HEK293T (cell line): ENCODE results near the gene IGF2BP3.

Experiments used
- CTCF ChIA-PET: fragments of 350-600 bp; formaldehyde crosslinking; extraction: SDS; loops from one replicate; lab custom pipeline; 2021; ENCODE audit warnings: antibody characterized with exemption, inconsistent platforms; lab: Yijun Ruan, JAX
- POLR2A ChIA-PET: fragments of 350-600 bp; formaldehyde crosslinking; extraction: SDS; loops from one replicate; lab custom pipeline; 2020; ENCODE audit warnings: antibody characterized with exemption, inconsistent platforms; lab: Yijun Ruan, JAX
- DNase-seq: peaks from one replicate; pipeline ENCODE4 v3.0.0; 2012; ENCODE audit warnings: mixed read lengths; ENCODE audit errors: extremely low spot score
- ARNT ChIP-seq: fragments of 450-650 bp; IDR thresholded peaks from 2 replicates; pipeline ENCODE4 v1.6.1; 2017; ENCODE audit warnings: mild to moderate bottlenecking
- BHLHE40 ChIP-seq: fragments of 450-650 bp; IDR thresholded peaks from 2 replicates; pipeline ENCODE4 v1.6.1; 2016; ENCODE audit warnings: mild to moderate bottlenecking, moderate library complexity, borderline replicate concordance
- CTBP1 ChIP-seq: fragments of 450-650 bp; IDR thresholded peaks from 2 replicates; pipeline ENCODE4 v1.6.1; 2016; ENCODE audit warnings: borderline replicate concordance
- ELF4 ChIP-seq: fragments of 450-650 bp; IDR thresholded peaks from 2 replicates; pipeline ENCODE4 v1.6.1; 2017; ENCODE audit warnings: antibody characterized with exemption
- FOXA1 ChIP-seq: fragments of 450-650 bp; IDR thresholded peaks from 2 replicates; pipeline ENCODE4 v1.6.1; 2016; ENCODE audit warnings: mild to moderate bottlenecking
- FOXK2 ChIP-seq: fragments of 450-650 bp; IDR thresholded peaks from 2 replicates; pipeline ENCODE4 v1.6.1; 2016; ENCODE audit warnings: mild to moderate bottlenecking
- FOXM1 ChIP-seq: fragments of 450-650 bp; IDR thresholded peaks from 2 replicates; pipeline ENCODE4 v1.6.1; 2017; ENCODE audit warnings: mild to moderate bottlenecking, borderline replicate concordance
- HDGF ChIP-seq: fragments of 450-650 bp; IDR thresholded peaks from 2 replicates; pipeline ENCODE4 v1.6.1; 2017; ENCODE audit warnings: antibody characterized with exemption, borderline replicate concordance
- L3MBTL2 ChIP-seq: fragments of 450-650 bp; conservative IDR thresholded peaks from 2 replicates; pipeline ENCODE4 v1.6.1; 2016; ENCODE audit warnings: mild to moderate bottlenecking
- LEF1 ChIP-seq: fragments of 450-650 bp; IDR thresholded peaks from 2 replicates; pipeline ENCODE4 v1.6.1; 2017; ENCODE audit warnings: mild to moderate bottlenecking, borderline replicate concordance
- NFRKB ChIP-seq: fragments of 450-650 bp; IDR thresholded peaks from 2 replicates; pipeline ENCODE4 v1.6.1; 2016; ENCODE audit warnings: mild to moderate bottlenecking, moderate library complexity
- SP1 ChIP-seq: fragments of 450-650 bp; IDR thresholded peaks from 2 replicates; pipeline ENCODE4 v1.6.1; 2017
- SUZ12 ChIP-seq: fragments of 450-650 bp; IDR thresholded peaks from 2 replicates; pipeline ENCODE4 v1.6.1; 2016; ENCODE audit warnings: mild to moderate bottlenecking
- TARDBP ChIP-seq: fragments of 450-650 bp; IDR thresholded peaks from 2 replicates; pipeline ENCODE4 v1.6.1; 2016
- ZNF384 ChIP-seq: fragments of 450-650 bp; IDR thresholded peaks from 2 replicates; pipeline ENCODE4 v1.6.1; 2016
- TF ChIP-seq, protein P1 (sequence below): fragments of 450-650 bp; IDR thresholded peaks from 2 replicates; pipeline ENCODE4 v1.6.1; 2016

The IGF2BP3 gene

GRCh38 chr7:23369695-23370404, 100.4 kb downstream of the IGF2BP3 start:
- DNase-seq = no peak
- TF ChIP-seq L3MBTL2 (no peak), BHLHE40 (no peak), NFRKB (no peak), HDGF (no peak), ZNF384 (no peak), SP1 (no peak), FOXM1 (no peak), FOXK2 (no peak)
- CTCF ChIA-PET = no interaction called here
- POLR2A ChIA-PET = no interaction called here

DNA sequence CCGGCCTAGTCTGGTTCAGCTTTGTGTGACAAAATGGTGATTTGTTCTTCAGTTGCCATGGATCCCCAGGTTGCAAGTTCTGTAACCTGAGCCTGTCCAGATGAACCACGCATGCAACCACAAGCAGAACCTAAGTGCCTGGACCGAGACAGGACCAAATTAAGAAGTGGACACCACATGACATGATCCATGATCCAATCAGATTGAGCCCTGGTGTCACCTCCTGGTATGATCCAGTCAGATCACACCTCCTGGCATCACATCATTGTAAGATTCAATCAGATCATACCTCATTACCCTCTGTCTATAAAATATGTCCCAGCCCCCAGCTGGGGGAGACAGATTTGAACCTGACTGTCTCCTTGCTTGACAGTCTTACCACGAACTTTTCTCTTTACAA, 101.2 kb downstream of the IGF2BP3 start:
- ChIA-PET CTCF (no interaction called here), POLR2A (no interaction called here)
- TF ChIP-seq NFRKB (no peak), ZNF384 (no peak), BHLHE40 (no peak), FOXA1 (no peak), FOXM1 (no peak), L3MBTL2 (no peak), ARNT (no peak), SUZ12 (no peak), TARDBP (no peak), HDGF (no peak), FOXK2 (no peak), ELF4 (no peak), SP1 (no peak), CTBP1 (no peak), LEF1 (no peak)
- TF ChIP-seq, protein P1, sequence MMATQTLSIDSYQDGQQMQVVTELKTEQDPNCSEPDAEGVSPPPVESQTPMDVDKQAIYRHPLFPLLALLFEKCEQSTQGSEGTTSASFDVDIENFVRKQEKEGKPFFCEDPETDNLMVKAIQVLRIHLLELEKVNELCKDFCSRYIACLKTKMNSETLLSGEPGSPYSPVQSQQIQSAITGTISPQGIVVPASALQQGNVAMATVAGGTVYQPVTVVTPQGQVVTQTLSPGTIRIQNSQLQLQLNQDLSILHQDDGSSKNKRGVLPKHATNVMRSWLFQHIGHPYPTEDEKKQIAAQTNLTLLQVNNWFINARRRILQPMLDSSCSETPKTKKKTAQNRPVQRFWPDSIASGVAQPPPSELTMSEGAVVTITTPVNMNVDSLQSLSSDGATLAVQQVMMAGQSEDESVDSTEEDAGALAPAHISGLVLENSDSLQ = no peak
- DNase-seq = no peak

- CTCF ChIA-PET = interaction anchor here (0.6 to 1.7 kb wide), 8 partner anchors 12 to 630 kb away, joined by 3 to 9 read pairs (median 3); no protein-coding TSS in a partner anchor
These were observed 112.1 kb downstream of the IGF2BP3 start for GRCh38 chr7:23358152-23358674.

GRCh38 chr7:23357190-23358093, 112.8 kb downstream of the IGF2BP3 start:
- DNase-seq = peak; percentile 22
- ChIA-PET POLR2A (interaction anchor here (0.9 to 1.5 kb wide), 2 partner anchors 109 to 116 kb away, joined by 3 read pairs; no protein-coding TSS in a partner anchor), CTCF (interaction anchor here (0.6 to 1.7 kb wide), 7 partner anchors 13 to 110 kb away, joined by 3 to 9 read pairs (median 3); no protein-coding TSS in a partner anchor)
- no peak for TF ChIP-seq FOXK2
- TF ChIP-seq LEF1 = no peak
- no peak for TF ChIP-seq SP1
- TF ChIP-seq BHLHE40 = no peak
- no peak for TF ChIP-seq CTBP1

More at GRCh38 chr7:23358152-23358674, 112.1 kb downstream of the IGF2BP3 start:
- no peak for TF ChIP-seq BHLHE40
- TF ChIP-seq L3MBTL2 = no peak
- TF ChIP-seq CTBP1 = no peak
- TF ChIP-seq LEF1 = no peak
- TF ChIP-seq FOXM1 = no peak
- TF ChIP-seq, protein P1 = no peak
- DNase-seq = no peak
- POLR2A ChIA-PET = interaction anchor here (0.9 to 1.5 kb wide), 2 partner anchors 109 to 115 kb away, joined by 3 read pairs; no protein-coding TSS in a partner anchor

DNA sequence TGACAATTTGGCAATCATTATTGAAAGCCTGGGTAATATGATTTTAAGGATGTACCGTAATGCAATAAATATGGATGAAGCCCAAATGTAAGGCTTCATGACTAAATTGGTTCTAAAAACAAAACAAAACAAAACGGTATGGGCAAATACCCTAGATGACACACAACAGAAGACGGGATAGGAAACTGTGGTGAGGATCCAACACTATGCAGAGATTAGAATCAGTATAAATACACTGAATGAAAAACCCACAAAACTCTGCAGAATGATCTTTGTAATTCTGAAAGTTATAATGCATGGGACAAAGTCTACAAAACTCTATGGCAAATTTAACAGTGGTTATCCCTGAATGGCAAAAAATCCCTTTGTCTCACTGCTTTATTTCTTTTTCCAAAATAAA, 113.6 kb downstream of the IGF2BP3 start:
- CTCF ChIA-PET = no interaction called here
- TF ChIP-seq FOXA1 = no peak
- TF ChIP-seq BHLHE40 = no peak
- no peak for TF ChIP-seq SP1
- no peak for TF ChIP-seq SUZ12
- no peak for TF ChIP-seq ELF4
- no peak for TF ChIP-seq NFRKB
- TF ChIP-seq HDGF = no peak
- TF ChIP-seq, protein P1 = no peak
- TF ChIP-seq FOXK2 = no peak
- no peak for TF ChIP-seq TARDBP
- no peak for TF ChIP-seq ZNF384
- TF ChIP-seq ARNT = no peak
- no peak for TF ChIP-seq LEF1
- no peak for TF ChIP-seq CTBP1
- no peak for TF ChIP-seq FOXM1
- no peak for TF ChIP-seq L3MBTL2
- no peak for DNase-seq
- POLR2A ChIA-PET = no interaction called here
